Endothelial cell of umbilical vein (primary cell): ENCODE measurements around the gene ERBB4. TPM values are rescaled to one million over a fixed set of nuclear protein-coding genes. Genes with fewer than 3 reads are reported as not detected.

Experiments
- BruUV-seq: library from RNA; stranded (reverse); fragments of 400-500 nt; replicated peaks from 2 replicates; lab custom pipeline; 2021; lab: Mats Ljungman, UMichigan
- CTCF ChIA-PET: fragments of 300-600, 350-600 bp; sonication (Branson Sonifier 250); formaldehyde crosslinking; loops from one replicate; lab custom pipeline; 2021; ENCODE audit warnings: antibody characterized with exemption, inconsistent platforms; lab: Charles Lee
- POLR2A ChIA-PET: fragments of 300-600, 350-600 bp; sonication (Branson Sonifier 250); formaldehyde crosslinking; loops from one replicate; lab custom pipeline; 2021; ENCODE audit warnings: antibody characterized with exemption, inconsistent platforms; lab: Charles Lee
- DNase-seq: peaks from one replicate; pipeline ENCODE4 v3.0.0-alpha.2; 2011; ENCODE audit warnings: low read depth, low spot score
- FAIRE-seq: peaks from 2 replicates; lab custom pipeline; 2011; peaks lifted over from hg19 to GRCh38; lab: Jason Lieb, UNC
- H2AFZ ChIP-seq: 2 replicates; pipeline ENCODE4 v1.6.0; 2012; ENCODE audit warnings: low read depth, low read length, control low read depth, inconsistent platforms
- H3K27ac ChIP-seq: 2 replicates; pipeline ENCODE4 v1.5.1; 2011; ENCODE audit warnings: low read depth, mild to moderate bottlenecking, control low read depth, low read length, moderate library complexity; ENCODE audit not compliant: insufficient read depth
- H3K27me3 ChIP-seq, 2 experiments: 2 replicates each; pipeline versions ENCODE4 v1.6.0 to v1.6.1; 2011; ENCODE audit warnings: low read length in 2 of 2, mixed read lengths in 1 of 2; ENCODE audit not compliant: control insufficient read depth in 2 of 2, insufficient read depth in 2 of 2
- H3K36me3 ChIP-seq, 2 experiments: 2 replicates in 1 of 2; 3 replicates in 1 of 2; pipeline ENCODE4 v1.5.1; 2011; ENCODE audit warnings: low read length in 2 of 2, mild to moderate bottlenecking in 1 of 2, moderate library complexity in 1 of 2; ENCODE audit not compliant: control insufficient read depth in 2 of 2, insufficient read depth in 2 of 2; ENCODE audit errors: extremely low read depth in 1 of 2
- H3K4me1 ChIP-seq: 3 replicates; pipeline ENCODE4 v1.5.1; 2011; ENCODE audit warnings: mild to moderate bottlenecking, low read length; ENCODE audit not compliant: control insufficient read depth, insufficient read depth; ENCODE audit errors: extremely low read depth
- H3K4me2 ChIP-seq: 2 replicates; pipeline ENCODE4 v1.6.1; 2011; ENCODE audit warnings: low read length, control low read depth, mixed read lengths; ENCODE audit not compliant: insufficient read depth
- H3K4me3 ChIP-seq, 3 experiments: fragments of 200-600 bp in 1 of 3; sonication (generic), shearing (Covaris generic) in 1 of 3; replicated peaks in 1 of 3; 2 replicates each; pipeline ENCODE4 v1.5.1; 2011 to 2016; ENCODE audit warnings: control low read depth in 3 of 3, low read length in 3 of 3, mild to moderate bottlenecking in 2 of 3, inconsistent platforms in 1 of 3, low read depth in 1 of 3, moderate library complexity in 1 of 3; ENCODE audit not compliant: insufficient read depth in 1 of 3
- H3K79me2 ChIP-seq: 2 replicates; pipeline ENCODE4 v1.6.0; 2012; ENCODE audit warnings: low read length, inconsistent platforms; ENCODE audit not compliant: control insufficient read depth, insufficient read depth
- H3K9ac ChIP-seq: replicated peaks from 2 replicates; pipeline ENCODE3; 2011; ENCODE audit warnings: low read length, control low read depth; ENCODE audit not compliant: insufficient read depth; ENCODE audit errors: extremely low read depth
- H3K9me1 ChIP-seq: replicated peaks from 3 replicates; pipeline ENCODE4 v1.6.0; 2011; ENCODE audit warnings: mild to moderate bottlenecking, low read length; ENCODE audit not compliant: control insufficient read depth, insufficient read depth; ENCODE audit errors: extremely low read depth
- H3K9me3 ChIP-seq: replicated peaks from 2 replicates; pipeline ENCODE4 v1.5.1; 2012; ENCODE audit warnings: low read length, inconsistent platforms; ENCODE audit not compliant: control insufficient read depth, insufficient read depth
- H4K20me1 ChIP-seq: replicated peaks from 2 replicates; pipeline ENCODE3; 2011; ENCODE audit warnings: mild to moderate bottlenecking, low read length; ENCODE audit not compliant: control insufficient read depth, insufficient read depth; ENCODE audit errors: extremely low read depth
- EZH2 ChIP-seq: IDR thresholded peaks from 2 replicates; pipeline ENCODE4 v1.6.1; 2012; ENCODE audit warnings: borderline replicate concordance, low read depth, mild to moderate bottlenecking, moderate library complexity, low read length, inconsistent platforms; ENCODE audit not compliant: severe bottlenecking
- FOS ChIP-seq: IDR thresholded peaks from 2 replicates; pipeline ENCODE4 v1.6.1; 2011; ENCODE audit warnings: mild to moderate bottlenecking, low read length, moderate library complexity, borderline replicate concordance; ENCODE audit not compliant: insufficient read depth
- GATA2 ChIP-seq: IDR thresholded peaks from 2 replicates; pipeline ENCODE4 v1.7.0; 2011; ENCODE audit warnings: low read depth, mild to moderate bottlenecking, moderate library complexity, mixed read lengths, low read length; ENCODE audit not compliant: insufficient read length, insufficient read depth
- JUN ChIP-seq: IDR thresholded peaks from 2 replicates; pipeline ENCODE4 v1.6.1; 2011; ENCODE audit warnings: borderline replicate concordance, low read depth; ENCODE audit not compliant: insufficient read length, insufficient read depth
- MYC ChIP-seq: IDR thresholded peaks from one replicate; pipeline ENCODE4 v1.6.1; 2011; ENCODE audit warnings: mild to moderate bottlenecking, low read depth, low read length
- POLR2A ChIP-seq: IDR thresholded peaks from 2 replicates; pipeline ENCODE4 v1.6.1; 2012; ENCODE audit warnings: low read depth, mild to moderate bottlenecking, control low read depth, low read length
- POLR2AphosphoS5 ChIP-seq: IDR thresholded peaks from 2 replicates; pipeline ENCODE4 v1.6.1; 2012; ENCODE audit warnings: low read depth, mild to moderate bottlenecking, control low read depth, low read length, moderate library complexity; ENCODE audit not compliant: insufficient read depth
- dilution Hi-C: fragments of 300-500 bp; cut with MboI; formaldehyde crosslinking; loops from one replicate; pipeline ENCODE4 v1.15.0; 2019; ENCODE audit warnings: low sequenced_read_pairs; ENCODE audit not compliant: extremely low pct_ligation_motif_present
- intact Hi-C: fragments of 100-400 bp; cut with micrococcal nuclease; formaldehyde crosslinking; loops from one replicate; pipeline ENCODE4 v1.10.0; 2022
- polyA plus RNA-seq, 4 experiments: library from polyadenylated mRNA; depleted of rRNA in 3 of 4; stranded (reverse) in 3 of 4; unstranded in 1 of 4; fragments of >200 nt; gene quantifications; 2 replicates each; pipeline versions ENCODE4 v1.2.1 to v1.2.3, GENCODE V29; 2011 to 2012; ENCODE audit warnings: missing spikeins in 1 of 4
- total RNA-seq: library from RNA; stranded (reverse); gene quantifications from 2 replicates; pipeline ENCODE4 v1.2.3, GENCODE V29; 2021
- TF ChIP-seq, protein P1 (sequence below), 2 donors: IDR thresholded peaks; 1 replicate in 1 of 2; 2 replicates in 1 of 2; pipeline ENCODE4 v1.5.1; 2011; ENCODE audit warnings: low read length in 2 of 2, mild to moderate bottlenecking in 2 of 2, moderate library complexity in 2 of 2, control low read depth in 1 of 2, inconsistent platforms in 1 of 2, low read depth in 1 of 2; ENCODE audit not compliant: insufficient read depth in 1 of 2; ENCODE audit errors: extremely low read depth in 1 of 2
- TF ChIP-seq, protein P2 (sequence below): IDR thresholded peaks from 2 replicates; pipeline ENCODE4 v1.6.1; 2011; ENCODE audit not compliant: insufficient read depth, insufficient read length

The ERBB4 gene
- total and polyA plus RNA-seq, 2 donors (not counting 3 experiments of a cell fraction or from before 2014, with no cell fraction given), result 0.01 to 0.27 TPM

DNA sequence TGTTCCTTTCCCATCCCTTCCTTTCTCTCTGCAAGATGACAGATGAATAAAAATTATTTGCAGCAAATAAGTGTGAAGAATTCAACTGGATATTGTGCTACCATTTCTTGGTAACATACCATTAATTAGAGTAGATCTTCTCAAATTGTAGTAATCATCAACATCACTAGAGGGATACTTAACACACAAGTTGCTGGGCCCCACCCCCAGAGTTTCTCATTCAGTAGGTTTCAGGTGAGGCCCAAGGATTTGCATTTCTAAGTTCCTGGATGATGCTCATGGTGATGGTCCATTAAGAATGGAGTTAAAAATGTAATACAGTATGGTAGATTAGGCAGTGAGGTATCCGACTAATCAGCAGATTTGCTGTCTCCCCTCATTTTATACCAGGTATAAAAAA is 594.0 kb downstream of the ERBB4 start:
- H3K9me3 ChIP-seq, result no peaks in the 10 kb centered on the region
- FAIRE-seq (no peak), DNase-seq (no peak)
- H3K9ac ChIP-seq, result no peak overlapping the region
- H3K27me3 ChIP-seq, result no peaks in the 10 kb centered on the region
- intact Hi-C loops (no loop called here), dilution Hi-C loops (no loop called here)
- POLR2A ChIA-PET, result no interaction called here
- no peaks in the 10 kb centered on the region for H3K4me1 ChIP-seq
- H3K27ac ChIP-seq, result no peak overlapping the region
- H3K9me1 ChIP-seq, result no peaks in the 10 kb centered on the region
- H4K20me1 ChIP-seq, result no peaks in the 10 kb centered on the region
- H2AFZ ChIP-seq, result no peak overlapping the region
- CTCF ChIA-PET, result no interaction called here
- H3K4me2 ChIP-seq, result no peak overlapping the region
- H3K4me3 ChIP-seq, result no peak overlapping the region
- no peaks in the 10 kb centered on the region for H3K79me2 ChIP-seq
- no TSS peak for BruUV-seq
- no peaks in the 10 kb centered on the region for H3K36me3 ChIP-seq
- TF ChIP-seq POLR2A (no peak), EZH2 (no peak), MYC (no peak), JUN (no peak), POLR2AphosphoS5 (no peak), GATA2 (no peak), FOS (no peak)
- TF ChIP-seq, protein P1, sequence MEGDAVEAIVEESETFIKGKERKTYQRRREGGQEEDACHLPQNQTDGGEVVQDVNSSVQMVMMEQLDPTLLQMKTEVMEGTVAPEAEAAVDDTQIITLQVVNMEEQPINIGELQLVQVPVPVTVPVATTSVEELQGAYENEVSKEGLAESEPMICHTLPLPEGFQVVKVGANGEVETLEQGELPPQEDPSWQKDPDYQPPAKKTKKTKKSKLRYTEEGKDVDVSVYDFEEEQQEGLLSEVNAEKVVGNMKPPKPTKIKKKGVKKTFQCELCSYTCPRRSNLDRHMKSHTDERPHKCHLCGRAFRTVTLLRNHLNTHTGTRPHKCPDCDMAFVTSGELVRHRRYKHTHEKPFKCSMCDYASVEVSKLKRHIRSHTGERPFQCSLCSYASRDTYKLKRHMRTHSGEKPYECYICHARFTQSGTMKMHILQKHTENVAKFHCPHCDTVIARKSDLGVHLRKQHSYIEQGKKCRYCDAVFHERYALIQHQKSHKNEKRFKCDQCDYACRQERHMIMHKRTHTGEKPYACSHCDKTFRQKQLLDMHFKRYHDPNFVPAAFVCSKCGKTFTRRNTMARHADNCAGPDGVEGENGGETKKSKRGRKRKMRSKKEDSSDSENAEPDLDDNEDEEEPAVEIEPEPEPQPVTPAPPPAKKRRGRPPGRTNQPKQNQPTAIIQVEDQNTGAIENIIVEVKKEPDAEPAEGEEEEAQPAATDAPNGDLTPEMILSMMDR (IDR thresholded peaks at IDR 0.05; ENCODE audit: extremely low read depth in 1 of 2, insufficient read depth in 1 of 2, low read depth in 1 of 2, low read length in 2 of 2), result no peak
- TF ChIP-seq, protein P2, sequence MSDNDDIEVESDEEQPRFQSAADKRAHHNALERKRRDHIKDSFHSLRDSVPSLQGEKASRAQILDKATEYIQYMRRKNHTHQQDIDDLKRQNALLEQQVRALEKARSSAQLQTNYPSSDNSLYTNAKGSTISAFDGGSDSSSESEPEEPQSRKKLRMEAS, result no peak
